SIG-M5 treated with dmso at 0.1 percent for 504 hours (cell line): ENCODE measurements around the gene CDYL2.
A peak's percentile ranks its signal among the peaks of the same experiment; 100 is the strongest.
"Not testable (repeated sequence)": the region's sequence is repeated elsewhere in the genome, so short reads cannot be mapped to it uniquely, and the experiment has no call there.

Experiments
- DNase-seq: peaks from one replicate; lab custom pipeline; 2025; ENCODE audit not compliant: unreplicated experiment; lab: John Stamatoyannopoulos, UW

Gene CDYL2

GRCh38 chr16:80674884-80675283 lies 129.5 kb downstream of the CDYL2 start:
- DNase-seq: no peak

DNA sequence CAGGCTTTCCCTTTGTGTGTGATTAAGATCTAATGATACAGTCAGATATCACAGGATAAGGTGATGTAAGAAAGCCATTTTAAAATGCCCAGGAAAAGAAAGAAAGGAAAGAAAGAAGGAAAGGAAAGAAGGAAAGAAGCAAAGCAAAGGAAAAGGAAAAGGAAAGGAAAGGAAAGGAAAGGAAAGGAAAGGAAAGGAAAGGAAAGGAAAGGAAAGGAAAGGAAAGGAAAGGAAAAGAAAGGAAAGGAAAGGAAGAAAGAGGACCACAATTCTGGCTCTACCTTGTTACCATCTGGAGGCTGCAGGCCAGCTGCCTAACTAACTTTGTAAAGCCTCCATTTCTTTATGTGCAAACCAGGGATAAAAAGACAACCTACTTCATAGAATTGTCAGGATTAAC lies 132.0 kb downstream of the CDYL2 start:
- DNase-seq: no peak

DNA sequence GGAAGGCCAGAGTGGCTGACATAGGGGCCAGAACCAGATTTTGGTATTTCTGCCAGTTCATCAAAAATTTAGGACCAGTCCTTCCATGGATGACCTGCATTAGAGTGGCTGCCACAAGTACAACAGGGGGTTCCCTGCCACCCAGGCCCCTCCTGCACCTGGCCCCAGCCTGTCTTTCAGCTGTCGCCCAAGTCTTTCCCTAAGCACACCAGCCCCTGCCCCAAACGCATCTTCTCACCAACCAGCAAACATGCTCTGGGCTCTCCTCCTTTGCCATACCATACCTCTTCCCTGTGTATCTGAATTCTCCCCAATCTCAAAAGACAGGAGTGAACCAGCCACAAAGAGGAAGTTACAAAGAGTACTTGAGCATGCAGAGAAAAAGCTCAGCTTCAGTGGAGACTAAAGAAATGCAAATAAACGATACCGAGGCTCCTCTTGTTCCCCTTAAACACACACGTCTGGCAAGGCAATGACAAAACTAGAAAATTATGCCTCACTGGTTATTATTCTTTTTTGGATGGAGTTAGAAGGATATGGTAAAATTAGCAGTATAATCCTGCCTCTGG lies 133.0 kb downstream of the CDYL2 start:
- peak; percentile 17 for DNase-seq

DNA sequence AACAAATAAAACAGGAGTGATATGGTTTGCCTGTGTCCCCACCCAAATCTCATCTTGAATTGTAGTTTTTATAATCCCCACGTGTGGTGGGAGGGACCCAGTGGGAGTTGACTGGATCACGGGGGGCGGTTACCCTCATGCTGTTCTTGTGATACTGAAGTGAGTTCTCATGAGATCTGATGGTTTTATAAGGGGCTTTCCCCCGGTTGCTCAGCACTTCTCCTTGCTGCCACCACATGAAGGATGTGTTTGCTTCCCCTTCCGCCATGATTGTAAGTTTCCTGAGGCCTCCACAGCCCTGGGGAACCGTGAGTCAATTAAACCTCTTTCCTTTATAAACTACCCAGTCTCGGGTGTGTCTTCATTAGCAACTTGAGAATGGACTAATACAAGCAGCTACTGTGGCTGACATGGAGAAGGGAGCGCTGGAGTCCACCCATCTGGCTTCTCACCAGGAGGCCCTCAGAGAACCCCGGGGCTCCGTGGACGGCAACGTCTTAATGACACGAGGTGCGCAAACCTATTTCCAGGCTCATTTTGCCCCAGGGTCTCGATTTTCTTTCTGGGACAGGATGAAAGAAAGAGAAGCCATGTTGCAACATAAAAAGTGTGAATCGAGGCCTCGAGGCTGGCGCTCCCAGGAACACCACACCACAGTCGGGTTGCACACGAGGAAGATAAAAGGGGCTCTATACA lies 134.1 kb downstream of the CDYL2 start:
- no peak for DNase-seq

- no peak for DNase-seq
Observed at GRCh38 chr16:80669673-80670072, 134.7 kb downstream of the CDYL2 start.

DNA sequence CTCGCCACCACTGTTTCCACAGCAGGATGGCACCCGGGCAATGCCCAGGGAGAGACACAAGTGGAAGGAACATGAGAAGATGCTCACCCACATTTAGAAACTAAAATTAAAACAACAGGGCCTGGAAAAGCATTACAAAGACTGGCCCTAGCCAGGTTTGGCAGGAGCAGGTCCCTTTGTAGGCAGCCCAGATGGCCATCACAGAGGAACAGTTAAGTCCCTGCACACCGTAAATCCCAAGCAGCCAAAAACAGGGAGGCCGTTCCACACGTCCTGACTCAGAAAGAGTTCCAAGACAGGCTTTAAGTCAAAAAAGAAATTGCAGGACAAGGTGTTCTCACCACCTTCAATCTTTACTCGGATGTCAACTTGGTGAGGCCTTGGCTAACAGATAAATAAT lies 136.5 kb downstream of the CDYL2 start:
- no peak for DNase-seq

DNA sequence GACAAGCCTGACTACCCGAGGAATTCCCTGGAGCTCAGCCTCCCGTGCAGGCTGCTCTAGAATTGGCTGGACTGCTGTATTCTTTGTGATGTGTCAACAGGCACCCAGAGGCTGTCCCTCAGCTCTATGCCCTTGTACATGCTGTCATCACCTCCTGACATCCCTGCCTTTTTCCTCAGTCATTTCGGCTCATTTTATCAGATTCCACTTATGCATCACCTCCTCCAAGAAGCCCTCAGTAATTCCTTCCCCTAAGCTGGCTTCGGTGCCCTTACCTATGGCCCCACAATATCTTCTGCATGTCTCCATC lies 137.2 kb downstream of the CDYL2 start:
- DNase-seq: no peak

DNA sequence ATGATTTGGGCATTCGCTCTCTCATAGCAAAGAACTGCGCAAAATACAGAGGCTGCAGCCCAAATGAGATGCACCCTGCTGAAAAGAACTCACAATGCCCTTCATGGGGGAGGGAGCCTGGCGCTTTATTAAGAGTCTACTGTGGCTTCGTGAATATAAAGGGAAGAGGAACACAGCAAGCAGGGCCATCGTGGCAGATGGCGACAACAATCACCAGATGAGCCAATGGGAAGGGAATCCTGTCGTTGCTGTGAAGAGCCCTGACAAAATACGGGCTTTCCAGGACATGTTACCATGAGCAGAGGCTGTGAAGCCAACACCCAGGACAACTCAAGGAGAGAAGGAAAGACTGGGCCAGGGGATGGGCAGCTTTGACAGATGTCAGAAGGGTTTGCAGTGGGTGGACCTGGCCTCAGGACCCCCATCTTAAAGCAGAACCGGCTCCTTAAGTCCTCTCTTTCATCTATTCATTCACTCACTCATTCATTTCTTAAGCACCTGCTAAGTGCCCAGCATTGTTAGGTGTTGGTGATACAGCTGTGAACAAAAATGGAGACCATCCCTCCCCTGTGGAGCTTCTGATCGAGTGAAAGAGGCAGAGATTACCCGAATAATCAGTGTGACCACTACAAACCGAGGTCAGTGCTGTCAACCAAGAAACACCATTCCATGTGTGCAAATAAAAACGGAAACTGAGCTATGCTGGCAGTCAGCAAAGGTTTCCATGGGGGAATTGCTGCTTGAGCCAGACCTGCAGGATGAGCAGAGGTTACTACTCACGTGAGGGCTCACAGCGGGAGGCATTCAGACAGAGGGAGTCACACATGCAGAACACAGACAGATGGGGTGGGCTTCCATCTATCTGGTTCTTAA lies 137.8 kb downstream of the CDYL2 start:
- no peak for DNase-seq

- DNase-seq: no peak
Observed at GRCh38 chr16:80665356-80665755, 139.0 kb downstream of the CDYL2 start.

GRCh38 chr16:80664786-80665185 lies 139.6 kb downstream of the CDYL2 start:
- no peak for DNase-seq

GRCh38 chr16:80664226-80664625 lies 140.2 kb downstream of the CDYL2 start:
- no peak for DNase-seq

- no peak for DNase-seq
Observed at GRCh38 chr16:80663078-80663477, 141.3 kb downstream of the CDYL2 start.

- DNase-seq: no peak
Observed at GRCh38 chr16:80659865-80660264, 144.5 kb downstream of the CDYL2 start.

GRCh38 chr16:80656711-80657150 lies 147.7 kb downstream of the CDYL2 start:
- DNase-seq: no peak

- DNase-seq: no peak
Observed at GRCh38 chr16:80656161-80656560, 148.2 kb downstream of the CDYL2 start.

DNA sequence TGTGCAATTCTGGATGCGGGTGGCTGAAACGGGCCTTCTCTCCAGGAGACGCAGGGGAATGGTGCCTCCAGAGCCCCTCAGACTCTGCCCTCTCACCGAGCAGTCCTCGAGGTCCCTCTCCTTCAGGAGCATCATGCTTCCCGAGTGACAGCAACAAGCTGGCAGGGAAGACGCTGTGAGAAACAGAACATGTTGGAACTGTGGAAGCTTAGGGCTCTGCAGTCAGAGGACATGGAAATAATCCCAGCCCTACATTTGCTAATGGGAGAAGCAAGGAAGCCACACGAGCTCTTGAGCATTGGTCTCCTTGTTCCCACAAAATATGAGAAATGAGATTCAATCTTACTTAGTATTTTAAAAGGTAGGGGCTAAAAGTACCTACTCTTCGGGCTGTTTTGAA lies 148.6 kb downstream of the CDYL2 start:
- no peak for DNase-seq

DNA sequence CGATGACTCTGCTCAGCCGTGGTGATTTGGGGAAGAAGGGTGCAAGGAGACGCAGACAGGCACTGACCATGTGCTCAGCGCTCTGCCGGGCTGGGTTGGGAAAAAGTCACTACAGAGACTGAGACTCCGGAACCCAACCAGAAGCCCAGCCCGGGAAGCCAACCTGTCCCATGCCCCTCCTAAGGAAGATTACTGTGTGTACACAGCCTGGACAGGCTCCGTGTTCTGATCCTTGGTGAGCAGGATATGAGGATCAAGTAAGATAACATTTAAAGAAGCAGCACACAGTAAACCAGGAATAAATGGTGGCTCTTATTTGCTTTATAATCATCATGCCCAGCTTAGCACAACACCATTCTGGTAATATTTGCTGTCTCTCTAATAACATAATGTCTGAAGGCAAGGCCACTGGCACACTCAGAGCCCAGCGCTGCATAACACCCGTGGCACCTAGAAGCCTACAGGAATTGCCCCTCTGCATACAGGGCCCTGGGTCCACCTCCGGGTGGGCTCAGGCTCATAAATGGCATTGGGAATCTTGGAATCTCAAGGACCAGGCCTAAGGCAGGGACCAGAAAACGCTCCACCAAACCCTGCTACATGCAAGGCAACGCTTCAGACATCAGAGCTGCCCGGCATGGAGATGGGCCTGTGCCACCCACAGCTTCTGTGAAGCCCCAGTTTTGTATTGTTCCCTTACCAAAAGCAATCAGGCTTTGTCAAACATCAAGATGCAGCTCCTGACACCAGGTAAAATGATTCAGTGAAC lies 150.1 kb downstream of the CDYL2 start:
- no peak for DNase-seq

DNA sequence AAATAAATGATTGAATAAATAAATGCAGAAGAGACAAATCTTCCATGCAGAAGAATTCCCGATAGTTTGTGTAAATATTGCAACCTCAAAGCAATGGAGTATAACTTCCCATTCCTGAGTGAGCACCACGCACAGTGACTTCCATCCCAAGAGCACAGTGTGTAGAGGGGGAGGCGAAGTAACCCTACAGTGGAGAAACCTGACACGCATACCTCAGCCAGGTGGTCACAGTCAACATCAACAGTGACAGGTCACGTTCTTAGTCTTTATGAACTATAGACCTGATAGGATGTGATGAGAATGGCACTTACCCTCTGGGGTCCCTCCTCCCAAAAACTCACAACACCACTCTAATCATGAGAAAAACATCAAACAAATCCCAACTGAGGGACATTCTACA lies 152.0 kb downstream of the CDYL2 start:
- DNase-seq: no peak

GRCh38 chr16:80650281-80650680 lies 154.1 kb downstream of the CDYL2 start:
- not testable (repeated sequence) for DNase-seq

- no peak for DNase-seq
Observed at GRCh38 chr16:80640316-80640715, 164.1 kb downstream of the CDYL2 start.

DNA sequence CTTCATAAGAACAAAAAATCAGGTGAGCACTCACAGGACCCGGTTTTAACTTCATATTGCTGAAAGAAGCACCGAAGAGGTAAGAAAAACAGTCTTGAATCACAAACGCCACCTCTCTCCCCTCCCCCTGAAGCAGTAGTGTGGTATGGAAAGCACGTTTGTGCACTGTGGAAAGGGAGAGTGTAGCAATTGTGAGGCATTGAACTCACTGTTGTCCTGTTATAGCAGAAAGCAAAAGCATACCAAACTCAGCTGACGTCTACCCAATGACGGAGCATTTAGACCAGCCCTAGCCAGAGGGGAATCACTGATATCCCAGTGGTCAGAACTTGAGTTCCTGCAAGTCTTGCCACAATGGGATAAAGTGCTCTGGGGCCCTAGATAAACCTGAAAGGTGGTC lies 164.8 kb downstream of the CDYL2 start:
- no peak for DNase-seq
